MCF 10A (cell line): ENCODE data around the gene JAG2. TPM values are rescaled to one million over a fixed set of nuclear protein-coding genes. Genes with fewer than 3 reads are reported as not detected.

Source experiments
- BruUV-seq: library from RNA; stranded (reverse); fragments of 400-500 nt; replicated peaks from 2 replicates; lab custom pipeline; 2021; lab: Mats Ljungman, UMichigan
- CTCF ChIA-PET: fragments of 300-600 bp; sonication (Branson Sonifier 250); formaldehyde crosslinking; extraction: SDS; loops from one replicate; lab custom pipeline; 2021; ENCODE audit warnings: antibody characterized with exemption, inconsistent platforms; lab: Yijun Ruan, JAX
- POLR2A ChIA-PET: fragments of 300-600, 350-650 bp; sonication (Branson Sonifier 250); formaldehyde crosslinking; extraction: SDS; loops from one replicate; lab custom pipeline; 2020; ENCODE audit warnings: antibody characterized with exemption, inconsistent platforms; lab: Yijun Ruan, JAX
- DNase-seq: peaks from one replicate; pipeline ENCODE4 v3.0.0-alpha.2; 2018; ENCODE audit not compliant: unreplicated experiment
- H3K27ac Mint-ChIP-seq: one replicate; pipeline ENCODE4 v1.8.0; 2022; ENCODE audit warnings: mild to moderate bottlenecking, low read depth, mixed read lengths; ENCODE audit not compliant: unreplicated experiment
- H3K27me3 Mint-ChIP-seq: one replicate; pipeline ENCODE4 v1.8.0; 2022; ENCODE audit warnings: mixed read lengths; ENCODE audit not compliant: insufficient read depth, unreplicated experiment
- H3K36me3 Mint-ChIP-seq: one replicate; pipeline ENCODE4 v1.8.0; 2022; ENCODE audit warnings: mild to moderate bottlenecking, moderate library complexity, mixed read lengths; ENCODE audit not compliant: insufficient read depth, unreplicated experiment
- H3K4me1 Mint-ChIP-seq: one replicate; pipeline ENCODE4 v1.8.0; 2022; ENCODE audit warnings: mixed read lengths; ENCODE audit not compliant: insufficient read depth, unreplicated experiment
- H3K4me3 Mint-ChIP-seq: one replicate; pipeline ENCODE4 v1.8.0; 2022; ENCODE audit warnings: mild to moderate bottlenecking, moderate library complexity, mixed read lengths; ENCODE audit not compliant: unreplicated experiment
- H3K9me3 Mint-ChIP-seq: one replicate; pipeline ENCODE4 v1.8.0; 2022; ENCODE audit warnings: mixed read lengths; ENCODE audit not compliant: unreplicated experiment
- intact Hi-C: fragments of 100-400 bp; cut with micrococcal nuclease; formaldehyde crosslinking; loops from 2 replicates; pipeline ENCODE4 v1.14.1; 2022
- total RNA-seq: library from RNA; stranded (reverse); gene quantifications from 2 replicates; pipeline ENCODE4 v1.2.3, GENCODE V29; 2022
- TF ChIP-seq, protein P1 (sequence below): fragments of 200-600 bp; IDR thresholded peaks from one replicate; pipeline ENCODE4 v1.8.0; 2022; ENCODE audit warnings: antibody characterized with exemption, mild to moderate bottlenecking; ENCODE audit not compliant: unreplicated experiment

JAG2 gene
- total RNA-seq, 1 experiment from 2014 or later: 33.5 TPM

DNA sequence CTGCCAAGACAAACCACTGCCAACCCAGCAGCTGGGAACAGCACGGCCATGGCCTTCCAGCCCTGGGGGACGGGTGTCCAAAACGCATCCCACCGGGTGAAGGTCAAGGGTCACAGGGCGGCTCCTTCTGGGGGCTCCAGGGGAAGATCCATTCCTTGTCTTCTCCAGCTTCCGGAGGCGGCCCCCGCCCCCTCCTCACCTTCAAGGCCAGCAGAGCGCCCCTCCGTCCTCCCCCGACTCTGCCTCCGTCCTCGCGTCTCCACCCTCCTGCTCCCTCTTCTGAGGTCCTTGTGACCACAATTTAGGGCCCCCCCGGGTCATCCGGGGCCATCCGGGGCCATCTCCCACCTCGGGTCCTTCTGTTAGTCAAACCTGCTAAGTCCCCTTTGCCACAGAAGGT lies 16.4 kb upstream of the JAG2 start:
- CTCF ChIA-PET: no interaction called here
- TF ChIP-seq, protein P1, sequence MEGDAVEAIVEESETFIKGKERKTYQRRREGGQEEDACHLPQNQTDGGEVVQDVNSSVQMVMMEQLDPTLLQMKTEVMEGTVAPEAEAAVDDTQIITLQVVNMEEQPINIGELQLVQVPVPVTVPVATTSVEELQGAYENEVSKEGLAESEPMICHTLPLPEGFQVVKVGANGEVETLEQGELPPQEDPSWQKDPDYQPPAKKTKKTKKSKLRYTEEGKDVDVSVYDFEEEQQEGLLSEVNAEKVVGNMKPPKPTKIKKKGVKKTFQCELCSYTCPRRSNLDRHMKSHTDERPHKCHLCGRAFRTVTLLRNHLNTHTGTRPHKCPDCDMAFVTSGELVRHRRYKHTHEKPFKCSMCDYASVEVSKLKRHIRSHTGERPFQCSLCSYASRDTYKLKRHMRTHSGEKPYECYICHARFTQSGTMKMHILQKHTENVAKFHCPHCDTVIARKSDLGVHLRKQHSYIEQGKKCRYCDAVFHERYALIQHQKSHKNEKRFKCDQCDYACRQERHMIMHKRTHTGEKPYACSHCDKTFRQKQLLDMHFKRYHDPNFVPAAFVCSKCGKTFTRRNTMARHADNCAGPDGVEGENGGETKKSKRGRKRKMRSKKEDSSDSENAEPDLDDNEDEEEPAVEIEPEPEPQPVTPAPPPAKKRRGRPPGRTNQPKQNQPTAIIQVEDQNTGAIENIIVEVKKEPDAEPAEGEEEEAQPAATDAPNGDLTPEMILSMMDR: no peak
- Mint-ChIP-seq H3K4me3 (no peak overlapping the region), H3K27ac (no peak overlapping the region), H3K27me3 (peaks cover 37% of the 10 kb centered on the region), H3K4me1 (no peaks in the 10 kb centered on the region), H3K9me3 (no peaks in the 10 kb centered on the region), H3K36me3 (no peaks in the 10 kb centered on the region)
- POLR2A ChIA-PET: no interaction called here
- DNase-seq: no peak
- BruUV-seq: no TSS peak
- intact Hi-C loops: no loop called here

DNA sequence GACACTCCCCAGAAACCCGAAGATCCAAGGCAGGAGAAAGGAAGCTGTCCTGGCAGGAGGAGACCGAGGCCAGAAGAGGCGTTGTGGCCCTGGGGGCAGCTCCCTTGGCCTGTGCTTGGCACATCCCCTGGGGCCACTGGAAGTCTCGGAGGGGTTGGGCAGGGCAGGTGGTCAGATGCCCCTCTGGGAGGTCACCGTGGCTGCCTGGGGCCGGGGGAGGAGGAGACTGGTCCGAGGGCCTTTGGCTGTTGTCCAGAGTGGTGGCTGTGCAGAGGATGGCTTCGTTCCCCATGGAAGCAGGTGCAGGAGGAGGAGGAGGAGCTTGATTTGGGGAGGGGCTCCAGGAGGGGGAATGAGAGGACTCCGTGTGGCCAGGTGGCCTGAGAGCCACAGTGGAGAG lies 15.9 kb upstream of the JAG2 start:
- POLR2A ChIA-PET: no interaction called here
- Mint-ChIP-seq H3K36me3 (no peaks in the 10 kb centered on the region), H3K4me1 (no peaks in the 10 kb centered on the region), H3K9me3 (no peaks in the 10 kb centered on the region), H3K27ac (no peak overlapping the region), H3K4me3 (no peak overlapping the region), H3K27me3 (peaks cover 32% of the 10 kb centered on the region)
- no TSS peak for BruUV-seq
- DNase-seq: no peak
- TF ChIP-seq, protein P1: no peak
- intact Hi-C loops: loop anchor here (5.0 kb wide), 1 partner anchor 92 kb away; no protein-coding TSS in a partner anchor
- CTCF ChIA-PET: no interaction called here

DNA sequence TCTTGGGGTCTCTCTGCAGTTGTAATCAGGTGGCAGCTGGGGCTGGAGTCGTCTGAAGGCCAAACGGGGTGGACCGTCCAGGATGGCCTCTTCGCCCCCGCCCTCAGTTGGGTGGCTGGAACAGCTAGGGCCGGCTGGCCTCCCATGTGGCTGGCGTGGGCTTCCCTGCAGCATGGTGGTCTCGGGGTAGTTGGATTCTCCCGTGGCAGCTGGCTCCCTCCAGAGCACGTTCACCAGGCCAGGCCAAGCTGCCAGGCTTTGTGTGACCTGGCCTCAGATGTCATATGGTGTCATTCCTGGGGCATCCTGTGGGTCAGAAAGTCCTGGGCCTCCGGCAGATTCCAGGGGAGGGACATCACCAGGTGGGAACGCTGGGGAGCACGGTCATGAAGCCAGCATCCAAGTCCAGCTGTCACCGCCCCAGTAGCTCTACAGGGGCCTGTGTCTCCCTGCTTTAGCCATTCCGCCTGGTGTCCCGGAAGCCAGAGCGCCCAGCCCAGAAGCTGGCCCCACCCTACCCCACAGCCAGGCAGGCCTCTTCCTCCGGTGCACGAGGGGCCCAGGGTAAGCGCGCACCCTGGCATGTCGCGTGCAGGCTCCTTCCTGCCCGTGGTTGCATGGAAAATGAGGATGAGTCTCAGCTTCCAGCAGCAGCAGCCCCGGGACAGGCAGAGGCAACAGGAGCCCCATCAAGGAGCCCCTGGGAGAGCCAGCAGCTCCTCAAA lies 13.9 kb upstream of the JAG2 start:
- ChIA-PET POLR2A (interaction anchor here (0.6 to 2.1 kb wide), 2 partner anchors 14 to 291 kb away, joined by 3 to 13 read pairs; partner anchors contain the start of gene JAG2), CTCF (interaction anchor here (0.7 to 1.7 kb wide), 3 partner anchors 13 to 195 kb away, joined by 3 to 6 read pairs (median 4); no protein-coding TSS in a partner anchor)
- intact Hi-C loops: loop anchor here (5.0 kb wide), 1 partner anchor 90 kb away; no protein-coding TSS in a partner anchor
- BruUV-seq: no TSS peak
- H3K27me3 Mint-ChIP-seq: peaks cover 22% of the 10 kb centered on the region
- no peaks in the 10 kb centered on the region for H3K4me1 Mint-ChIP-seq
- no peak for DNase-seq
- TF ChIP-seq, protein P1: no peak
- H3K4me3 Mint-ChIP-seq: peak overlapping the region; percentile 36
- H3K27ac Mint-ChIP-seq: no peak overlapping the region
- no peaks in the 10 kb centered on the region for H3K9me3 Mint-ChIP-seq
- H3K36me3 Mint-ChIP-seq: no peaks in the 10 kb centered on the region

DNA sequence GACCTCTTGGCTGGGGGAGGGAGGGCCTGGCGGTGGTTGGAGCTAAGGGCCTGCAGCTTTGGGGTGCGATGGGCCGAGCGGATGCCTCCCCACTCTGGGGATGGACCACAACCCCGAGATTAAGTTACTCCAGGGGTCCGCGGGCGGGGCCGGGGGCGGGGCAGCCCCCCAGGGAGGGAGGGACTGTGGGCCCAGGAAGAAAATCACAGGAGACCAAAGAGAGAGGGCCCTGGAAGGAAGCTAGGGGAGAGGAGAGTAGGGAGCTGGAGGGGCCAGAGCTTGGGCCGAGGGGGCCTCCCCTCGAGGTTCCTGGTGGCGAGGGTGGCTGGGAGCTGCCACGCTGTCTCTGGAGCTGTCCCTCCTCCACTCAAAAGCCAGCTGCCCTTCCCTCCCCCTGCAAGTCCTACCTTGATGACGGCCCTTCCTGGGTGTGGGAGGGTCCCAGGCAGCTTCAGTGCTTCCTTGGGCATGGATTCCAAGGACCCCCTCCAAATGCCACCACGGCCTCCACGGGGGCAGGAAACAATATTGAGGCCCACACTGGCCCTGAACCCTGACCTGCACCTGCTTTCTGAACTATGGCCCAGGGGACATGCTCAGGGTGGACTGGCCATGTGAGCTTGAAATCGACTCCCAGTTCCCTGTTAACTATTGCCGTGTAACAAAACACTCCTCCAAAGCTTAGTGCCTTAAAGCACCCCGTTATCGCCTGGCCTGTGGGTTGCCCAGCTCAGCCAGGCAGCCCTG lies 13.1 kb upstream of the JAG2 start:
- TF ChIP-seq, protein P1: no peak
- no TSS peak for BruUV-seq
- ChIA-PET POLR2A (interaction anchor here (2.1 kb wide), 1 partner anchor 13 kb away, joined by 13 read pairs; the partner anchor contains the start of gene JAG2), CTCF (interaction anchor here (0.7 to 1.7 kb wide), 4 partner anchors 12 to 1313 kb away, joined by 3 to 6 read pairs (median 4); no protein-coding TSS in a partner anchor)
- Mint-ChIP-seq H3K4me3 (peak overlapping the region; percentile 36), H3K4me1 (no peaks in the 10 kb centered on the region), H3K27me3 (peaks cover 22% of the 10 kb centered on the region), H3K9me3 (no peaks in the 10 kb centered on the region), H3K27ac (no peak overlapping the region), H3K36me3 (no peaks in the 10 kb centered on the region)
- DNase-seq: no peak
- intact Hi-C loops: loop anchor here (5.0 kb wide), 1 partner anchor 89 kb away; no protein-coding TSS in a partner anchor
